Ishikawa (cell line): ENCODE results near the gene ZBTB6.

Experiments
- CEBPB ChIP-seq: IDR thresholded peaks from 2 replicates; pipeline ENCODE4 v1.6.1; 2012
- CREB1 ChIP-seq: IDR thresholded peaks from 2 replicates; pipeline ENCODE4 v1.6.1; 2012; ENCODE audit warnings: low read depth
- EGR1 ChIP-seq: IDR thresholded peaks from 2 replicates; pipeline ENCODE4 v1.6.1; 2012
- EP300 ChIP-seq: IDR thresholded peaks from 2 replicates; pipeline ENCODE4 v1.6.1; 2012; ENCODE audit warnings: borderline replicate concordance
- FOXM1 ChIP-seq: IDR thresholded peaks from 2 replicates; pipeline ENCODE4 v1.6.1; 2012; ENCODE audit warnings: low read depth, borderline replicate concordance
- NFIC ChIP-seq: IDR thresholded peaks from 2 replicates; pipeline ENCODE4 v1.6.1; 2012
- RAD21 ChIP-seq: IDR thresholded peaks from 2 replicates; pipeline ENCODE4 v1.6.1; 2012; ENCODE audit warnings: low read depth
- REST ChIP-seq: IDR thresholded peaks from 2 replicates; pipeline ENCODE4 v1.6.1; 2012; ENCODE audit warnings: low read depth, mild to moderate bottlenecking
- TAF1 ChIP-seq: IDR thresholded peaks from 2 replicates; pipeline ENCODE4 v1.6.1; 2012; ENCODE audit warnings: low read depth, mild to moderate bottlenecking
- TCF12 ChIP-seq: IDR thresholded peaks from 2 replicates; pipeline ENCODE4 v1.6.1; 2012; ENCODE audit warnings: low read depth
- TEAD4 ChIP-seq: IDR thresholded peaks from 2 replicates; pipeline ENCODE4 v1.6.1; 2012
- USF1 ChIP-seq: IDR thresholded peaks from 2 replicates; pipeline ENCODE4 v1.6.1; 2012
- YY1 ChIP-seq: IDR thresholded peaks from 2 replicates; pipeline ENCODE4 v1.6.1; 2012; ENCODE audit warnings: low read depth
- ZBTB7A ChIP-seq: IDR thresholded peaks from 2 replicates; pipeline ENCODE4 v1.6.1; 2012; ENCODE audit warnings: low read depth
- TF ChIP-seq, protein P1 (sequence below): IDR thresholded peaks from 2 replicates; pipeline ENCODE4 v1.6.1; 2012

The ZBTB6 gene

DNA sequence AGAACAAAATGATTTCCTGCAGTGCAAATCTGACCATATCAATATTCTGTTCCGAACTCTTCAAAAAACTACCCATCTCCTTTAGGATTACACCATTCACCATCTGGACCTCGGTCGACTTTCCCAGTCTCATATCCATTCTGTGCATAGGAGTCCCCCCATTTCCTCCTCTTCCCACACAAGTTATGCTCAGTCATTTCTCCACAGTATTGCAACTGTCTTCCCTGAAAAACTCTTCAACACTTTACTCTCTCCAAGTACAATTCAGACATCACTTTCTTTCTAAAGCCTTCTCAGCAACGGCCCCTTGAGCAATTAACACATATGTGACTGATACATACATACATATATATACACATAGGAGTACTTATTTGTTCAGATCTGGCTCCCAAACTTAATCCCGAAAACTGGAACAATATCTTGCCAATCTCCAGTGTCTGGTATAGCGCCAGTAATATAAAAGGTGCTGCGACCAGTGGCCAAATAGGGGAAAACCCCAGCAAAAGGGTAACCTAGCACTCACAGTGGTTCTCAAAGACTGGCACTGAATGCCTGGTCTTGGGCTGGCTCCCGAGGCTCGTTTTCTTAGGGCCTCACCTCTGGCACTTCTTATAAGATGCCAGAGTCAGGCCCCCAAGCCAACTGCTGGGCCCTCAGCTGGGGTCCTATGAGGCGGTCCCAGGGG, 17.6 kb upstream of the ZBTB6 start:
- no peak for TF ChIP-seq EP300
- no peak for TF ChIP-seq ZBTB7A
- TF ChIP-seq, protein P1, sequence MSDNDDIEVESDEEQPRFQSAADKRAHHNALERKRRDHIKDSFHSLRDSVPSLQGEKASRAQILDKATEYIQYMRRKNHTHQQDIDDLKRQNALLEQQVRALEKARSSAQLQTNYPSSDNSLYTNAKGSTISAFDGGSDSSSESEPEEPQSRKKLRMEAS: no peak
- TF ChIP-seq NFIC: no peak
- no peak for TF ChIP-seq REST
- TF ChIP-seq RAD21: no peak
- no peak for TF ChIP-seq USF1
- no peak for TF ChIP-seq TEAD4
- TF ChIP-seq EGR1: no peak
- TF ChIP-seq CREB1: no peak
- no peak for TF ChIP-seq YY1
- TF ChIP-seq FOXM1: no peak
- TF ChIP-seq TAF1: no peak
- no peak for TF ChIP-seq CEBPB
- TF ChIP-seq TCF12: no peak

DNA sequence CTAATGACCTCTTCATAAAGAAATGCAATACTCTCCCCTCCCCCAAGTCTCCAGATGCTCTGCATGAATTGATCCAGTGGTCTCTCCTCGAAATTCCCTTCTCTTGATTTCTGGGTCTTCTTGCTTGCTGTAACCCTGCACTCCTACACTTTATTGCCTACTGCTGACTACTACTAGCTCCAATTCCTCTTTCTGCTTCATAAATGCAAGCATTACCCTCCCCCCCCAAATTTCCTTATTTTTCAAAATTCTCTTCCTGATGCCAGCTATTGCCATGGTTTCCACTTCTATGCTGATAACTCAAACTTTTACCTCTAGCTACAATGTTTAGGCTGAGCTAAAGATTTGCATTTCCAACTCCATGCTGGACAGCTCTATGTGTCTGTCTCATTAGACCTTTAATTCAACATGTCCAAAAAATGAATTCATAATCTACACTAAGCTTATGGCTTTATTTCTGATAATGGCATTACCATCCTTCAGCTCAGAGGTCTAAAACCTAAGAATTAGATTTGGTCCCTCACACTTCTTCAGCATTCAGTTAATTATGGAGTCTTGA, 16.8 kb upstream of the ZBTB6 start:
- TF ChIP-seq TEAD4 (no peak), EP300 (no peak), USF1 (no peak), YY1 (no peak), NFIC (no peak), REST (no peak; the same call in 1 of the 2 replicates), ZBTB7A (no peak), RAD21 (no peak), CEBPB (no peak), CREB1 (no peak), EGR1 (no peak), FOXM1 (no peak), TCF12 (no peak), TAF1 (no peak)
- TF ChIP-seq, protein P1: no peak

DNA sequence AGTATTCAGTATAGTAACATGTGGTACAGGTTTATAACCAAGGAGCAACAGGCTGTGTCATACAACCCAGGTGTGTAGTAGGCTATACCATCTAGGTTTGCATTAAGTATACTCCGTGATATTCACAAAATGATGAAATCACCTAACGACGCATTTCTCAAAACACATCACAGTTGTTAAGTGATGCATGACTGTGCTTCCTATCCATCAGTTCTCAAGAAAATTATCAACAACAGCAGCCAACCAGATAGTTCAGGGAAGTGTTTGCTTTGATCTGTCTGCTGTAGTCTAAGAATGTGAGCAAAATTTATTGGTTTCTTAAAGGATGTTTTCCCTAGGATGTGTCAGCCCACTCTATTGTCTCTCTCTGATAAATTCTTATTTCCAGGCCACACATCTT, 10.8 kb upstream of the ZBTB6 start:
- no peak for TF ChIP-seq CREB1

- TF ChIP-seq RAD21: no peak
- TF ChIP-seq TAF1: no peak
- no peak for TF ChIP-seq EP300
- TF ChIP-seq TCF12: no peak
- no peak for TF ChIP-seq YY1
- no peak for TF ChIP-seq FOXM1
Measured at GRCh38 chr9:122922713-122923112, 9.6 kb upstream of the ZBTB6 start.

DNA sequence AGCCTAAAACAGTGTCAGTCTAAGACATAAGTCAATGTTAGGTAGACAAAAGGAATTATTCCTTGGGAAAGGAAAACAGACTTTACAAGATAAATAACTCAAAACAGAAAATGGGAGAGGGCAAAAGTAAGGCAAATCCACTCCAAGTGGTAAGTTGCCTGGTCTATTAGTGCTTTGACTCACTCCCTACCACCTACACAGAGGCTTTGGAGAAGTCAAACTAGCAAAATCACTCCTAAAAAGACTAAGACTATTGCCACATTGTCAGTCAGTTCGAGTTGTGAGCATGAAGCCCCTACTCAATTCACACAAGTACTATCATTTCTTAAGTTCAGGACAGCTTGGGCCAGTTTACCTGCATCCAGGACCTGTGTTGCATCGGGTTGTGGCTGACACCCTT, 5.2 kb upstream of the ZBTB6 start:
- TF ChIP-seq FOXM1 (no peak), ZBTB7A (no peak), RAD21 (no peak), CREB1 (no peak), TAF1 (no peak), CEBPB (no peak), TEAD4 (no peak), NFIC (no peak), REST (no peak), EP300 (no peak), YY1 (no peak), EGR1 (no peak), USF1 (no peak)
- TF ChIP-seq, protein P1: no peak
